Parathyroid adenoma (tissue), 2 donors: ENCODE data around the gene PPP1R11.

ENCODE experiments used
- H2AFZ ChIP-seq: fragments of 300-600 bp; sonication (generic); one replicate; pipeline ENCODE4 v1.7.0; 2017; ENCODE audit warnings: antibody characterized with exemption, mild to moderate bottlenecking
- H3K27ac ChIP-seq: fragments of 300-600 bp; sonication (generic); one replicate; pipeline ENCODE4 v1.7.0; 2017
- H3K27me3 ChIP-seq: fragments of 300-600 bp; sonication (generic); one replicate; pipeline ENCODE4 v1.7.0; 2017; ENCODE audit warnings: low read length; ENCODE audit not compliant: control insufficient read depth, insufficient read depth
- H3K36me3 ChIP-seq: fragments of 300-600 bp; sonication (generic); one replicate; pipeline ENCODE4 v1.7.0; 2017; ENCODE audit warnings: low read length; ENCODE audit not compliant: control insufficient read depth, insufficient read depth
- H3K4me1 ChIP-seq: fragments of 300-600 bp; sonication (generic); one replicate; pipeline ENCODE4 v1.7.0; 2017; ENCODE audit warnings: control low read depth
- H3K4me2 ChIP-seq: fragments of 300-600 bp; sonication (generic); one replicate; pipeline ENCODE4 v1.7.0; 2017; ENCODE audit warnings: low read length
- H3K4me3 ChIP-seq: fragments of 300-600 bp; sonication (generic); one replicate; pipeline ENCODE4 v1.7.0; 2017; ENCODE audit warnings: low read depth, low read length
- H3K79me2 ChIP-seq: fragments of 300-600 bp; sonication (generic); one replicate; pipeline ENCODE4 v1.7.0; 2017; ENCODE audit warnings: control low read depth
- H3K9ac ChIP-seq: fragments of 300-600 bp; sonication (generic); one replicate; pipeline ENCODE4 v1.7.0; 2017; ENCODE audit warnings: mild to moderate bottlenecking
- H3K9me3 ChIP-seq: fragments of 300-600 bp; sonication (generic); one replicate; pipeline ENCODE4 v1.7.0; 2017; ENCODE audit warnings: low read length; ENCODE audit not compliant: control insufficient read depth
- CTCF ChIP-seq: fragments of 300-600 bp; sonication (generic); IDR thresholded peaks from one replicate; pipeline ENCODE4 v1.7.0; 2017; ENCODE audit warnings: antibody characterized with exemption, mild to moderate bottlenecking
- donor health status: primary hyperparathyroidism.

The PPP1R11 gene

GRCh38 chr6:30111266-30111856 is 44.4 kb downstream of the PPP1R11 start:
- Histone ChIP-seq H3K9me3 (no peaks in the 10 kb centered on the region), H3K9ac (no peak overlapping the region), H3K36me3 (no peaks in the 10 kb centered on the region), H2AFZ (no peak overlapping the region), H3K4me3 (no peak overlapping the region), H3K4me1 (no peaks in the 10 kb centered on the region), H3K79me2 (no peaks in the 10 kb centered on the region), H3K27ac (no peak overlapping the region), H3K27me3 (no peaks in the 10 kb centered on the region), H3K4me2 (no peak overlapping the region)
- no peak for TF ChIP-seq CTCF

GRCh38 chr6:30112402-30112994 is 45.5 kb downstream of the PPP1R11 start:
- no peak overlapping the region for H2AFZ ChIP-seq
- no peaks in the 10 kb centered on the region for H3K9me3 ChIP-seq
- no peaks in the 10 kb centered on the region for H3K79me2 ChIP-seq
- no peak overlapping the region for H3K9ac ChIP-seq
- no peak for TF ChIP-seq CTCF
- no peaks in the 10 kb centered on the region for H3K27me3 ChIP-seq
- H3K4me1 ChIP-seq, result no peaks in the 10 kb centered on the region
- no peak overlapping the region for H3K4me2 ChIP-seq
- H3K4me3 ChIP-seq, result no peak overlapping the region
- no peak overlapping the region for H3K27ac ChIP-seq
- H3K36me3 ChIP-seq, result no peaks in the 10 kb centered on the region

GRCh38 chr6:30113003-30113759 is 46.2 kb downstream of the PPP1R11 start, which contains the start of gene TRIM31:
TRIM31 (minus strand) TSS chr6:30113090; CDS start chr6:30112805, 285 bp downstream.
- H3K36me3 ChIP-seq, result no peaks in the 10 kb centered on the region
- no peak for TF ChIP-seq CTCF
- no peak within 1 kb of the TSS for H3K9ac ChIP-seq
- H3K9me3 ChIP-seq, result no peaks in the 10 kb centered on the region
- H3K4me3 ChIP-seq, result no peak within 1 kb of the TSS
- no peak within 1 kb of the TSS for H2AFZ ChIP-seq
- H3K4me2 ChIP-seq, result no peak within 1 kb of the TSS
- H3K27me3 ChIP-seq, result no peaks in the 10 kb centered on the region
- H3K27ac ChIP-seq, result no peak within 1 kb of the TSS
- no peaks in the 10 kb centered on the region for H3K4me1 ChIP-seq
- no peaks in the 10 kb centered on the region for H3K79me2 ChIP-seq

GRCh38 chr6:30113841-30114240 is 46.8 kb downstream of the PPP1R11 start:
- H2AFZ ChIP-seq, result no peak overlapping the region
- H3K4me3 ChIP-seq, result no peak overlapping the region
- no peaks in the 10 kb centered on the region for H3K9me3 ChIP-seq
- TF ChIP-seq CTCF, result no peak
- H3K4me2 ChIP-seq, result no peak overlapping the region
- H3K79me2 ChIP-seq, result no peaks in the 10 kb centered on the region
- no peaks in the 10 kb centered on the region for H3K36me3 ChIP-seq
- H3K4me1 ChIP-seq, result no peaks in the 10 kb centered on the region
- no peaks in the 10 kb centered on the region for H3K27me3 ChIP-seq
- no peak overlapping the region for H3K9ac ChIP-seq
- no peak overlapping the region for H3K27ac ChIP-seq
